HEK293 (cell line): ENCODE measurements around the gene CASP2.

Experiments
- CTCF ChIA-PET: fragments of 350-600 bp; formaldehyde crosslinking; extraction: SDS; loops from one replicate; lab custom pipeline; 2021; ENCODE audit warnings: antibody characterized with exemption; lab: Yijun Ruan, JAX
- POLR2A ChIA-PET: fragments of 300-600 bp; formaldehyde crosslinking; extraction: SDS; loops from one replicate; lab custom pipeline; 2020; ENCODE audit warnings: antibody characterized with exemption, inconsistent platforms; lab: Yijun Ruan, JAX
- H3K27ac ChIP-seq: fragments of 200-500 bp; sonication (Bioruptor generic); 2 replicates; pipeline ENCODE4 v1.5.1; 2014; ENCODE audit warnings: low read depth, low read length, control low read depth, inconsistent platforms; ENCODE audit errors: extremely low read depth
- H3K36me3 ChIP-seq, 2 experiments: fragments of 200-500 bp in 1 of 2; sonication (Bioruptor generic) in 1 of 2; 1 replicate in 1 of 2; 2 replicates in 1 of 2; pipeline ENCODE4 v1.5.1; 2014 to 2017; ENCODE audit warnings: inconsistent platforms in 2 of 2, low read length in 2 of 2; ENCODE audit not compliant: control insufficient read depth in 2 of 2, insufficient read depth in 1 of 2
- H3K4me1 ChIP-seq: fragments of 200-500 bp; sonication (Bioruptor generic); 2 replicates; pipeline ENCODE4 v1.5.1; 2014; ENCODE audit warnings: mild to moderate bottlenecking, low read length, inconsistent platforms; ENCODE audit not compliant: control insufficient read depth, insufficient read depth
- H3K4me3 ChIP-seq: 2 replicates; pipeline ENCODE4 v1.5.1; 2011; ENCODE audit warnings: low read depth, mild to moderate bottlenecking, control low read depth, low read length, moderate library complexity
- H3K9me3 ChIP-seq: fragments of 200-500 bp; sonication (Bioruptor generic); 2 replicates; pipeline ENCODE4 v1.5.1; 2014; ENCODE audit warnings: low read depth, low read length, inconsistent platforms; ENCODE audit not compliant: control insufficient read depth, insufficient read depth
- FEZF1 ChIP-seq: fragments of 450-650 bp; formaldehyde crosslinking; IDR thresholded peaks from 2 replicates; pipeline ENCODE4 v1.5.1; 2016; ENCODE audit warnings: missing biosample characterization, missing genetic modification characterization
- IKZF3 ChIP-seq: fragments of 450-650 bp; IDR thresholded peaks from 2 replicates; pipeline ENCODE4 v1.5.0; 2018; ENCODE audit warnings: missing biosample characterization, mild to moderate bottlenecking, missing genetic modification characterization, moderate library complexity
- KLF17 ChIP-seq: fragments of 450-650 bp; formaldehyde crosslinking; IDR thresholded peaks from 2 replicates; pipeline ENCODE4 v1.5.1; 2016; ENCODE audit warnings: missing biosample characterization, missing genetic modification characterization
- PRDM4 ChIP-seq: fragments of 450-650 bp; formaldehyde crosslinking; IDR thresholded peaks from 2 replicates; pipeline ENCODE4 v1.5.1; 2017; ENCODE audit warnings: missing biosample characterization, missing genetic modification characterization
- PRDM6 ChIP-seq: fragments of 450-650 bp; formaldehyde crosslinking; IDR thresholded peaks from 2 replicates; pipeline ENCODE4 v1.5.1; 2017; ENCODE audit warnings: missing biosample characterization, missing genetic modification characterization
- RBAK ChIP-seq: fragments of 450-650 bp; formaldehyde crosslinking; IDR thresholded peaks from 2 replicates; pipeline ENCODE4 v1.5.1; 2016; ENCODE audit warnings: missing biosample characterization, missing genetic modification characterization
- REPIN1 ChIP-seq: fragments of 450-650 bp; formaldehyde crosslinking; IDR thresholded peaks from 2 replicates; pipeline ENCODE4 v1.5.1; 2017; ENCODE audit warnings: missing biosample characterization, missing genetic modification characterization, low read depth
- SCRT2 ChIP-seq: fragments of 450-650 bp; formaldehyde crosslinking; IDR thresholded peaks from 2 replicates; pipeline ENCODE4 v1.5.1; 2016; ENCODE audit warnings: missing biosample characterization, missing genetic modification characterization
- SETDB1 ChIP-seq: IDR thresholded peaks from one replicate; pipeline ENCODE4 v1.6.1; 2017; ENCODE audit warnings: mild to moderate bottlenecking, low read length, moderate library complexity, mixed read lengths; ENCODE audit not compliant: insufficient read length
- SP7 ChIP-seq: fragments of 450-650 bp; formaldehyde crosslinking; IDR thresholded peaks from 2 replicates; pipeline ENCODE4 v1.5.1; 2016; ENCODE audit warnings: missing biosample characterization, missing genetic modification characterization
- TRIM28 ChIP-seq: IDR thresholded peaks from 2 replicates; pipeline ENCODE4 v1.6.1; 2011; ENCODE audit warnings: low read length, control low read depth, borderline replicate concordance
- YY2 ChIP-seq: fragments of 450-650 bp; formaldehyde crosslinking; IDR thresholded peaks from 2 replicates; pipeline ENCODE4 v1.5.1; 2016; ENCODE audit warnings: missing biosample characterization, missing genetic modification characterization
- ZBTB20 ChIP-seq: fragments of 450-650 bp; formaldehyde crosslinking; IDR thresholded peaks from 2 replicates; pipeline ENCODE4 v1.5.1; 2016; ENCODE audit warnings: missing biosample characterization, missing genetic modification characterization
- ZFHX2 ChIP-seq: fragments of 450-650 bp; formaldehyde crosslinking; conservative IDR thresholded peaks from 2 replicates; pipeline ENCODE4 v1.5.1; 2016; ENCODE audit warnings: missing biosample characterization, missing genetic modification characterization
- ZFP41 ChIP-seq: fragments of 450-650 bp; formaldehyde crosslinking; IDR thresholded peaks from 2 replicates; pipeline ENCODE4 v1.5.1; 2016; ENCODE audit warnings: missing biosample characterization, missing genetic modification characterization, borderline replicate concordance
- ZNF26 ChIP-seq: fragments of 450-650 bp; formaldehyde crosslinking; IDR thresholded peaks from 2 replicates; pipeline ENCODE4 v1.5.1; 2016; ENCODE audit warnings: missing biosample characterization, missing genetic modification characterization
- ZNF266 ChIP-seq: fragments of 450-650 bp; formaldehyde crosslinking; IDR thresholded peaks from 2 replicates; pipeline ENCODE4 v1.5.1; 2016; ENCODE audit warnings: missing biosample characterization, missing genetic modification characterization, low read depth
- ZNF366 ChIP-seq: fragments of 450-650 bp; formaldehyde crosslinking; conservative IDR thresholded peaks from 2 replicates; pipeline ENCODE4 v1.5.1; 2016; ENCODE audit warnings: missing biosample characterization, missing genetic modification characterization
- ZNF610 ChIP-seq: fragments of 450-650 bp; formaldehyde crosslinking; IDR thresholded peaks from 2 replicates; pipeline ENCODE4 v1.5.1; 2016; ENCODE audit warnings: missing biosample characterization, missing genetic modification characterization, borderline replicate concordance
- ZNF623 ChIP-seq: fragments of 450-650 bp; formaldehyde crosslinking; IDR thresholded peaks from 2 replicates; pipeline ENCODE4 v1.5.1; 2016; ENCODE audit warnings: missing biosample characterization, missing genetic modification characterization
- ZNF654 ChIP-seq: fragments of 450-650 bp; formaldehyde crosslinking; IDR thresholded peaks from 2 replicates; pipeline ENCODE4 v1.5.1; 2016; ENCODE audit warnings: low read depth, missing biosample characterization, missing genetic modification characterization
- ZNF658 ChIP-seq: fragments of 450-650 bp; formaldehyde crosslinking; IDR thresholded peaks from 2 replicates; pipeline ENCODE4; 2016; ENCODE audit warnings: missing biosample characterization, missing genetic modification characterization
- ZNF776 ChIP-seq: fragments of 450-650 bp; formaldehyde crosslinking; IDR thresholded peaks from 2 replicates; pipeline ENCODE4 v1.5.0; 2017; ENCODE audit warnings: missing biosample characterization, missing genetic modification characterization, borderline replicate concordance
- ZNF791 ChIP-seq: fragments of 450-650 bp; formaldehyde crosslinking; IDR thresholded peaks from 2 replicates; pipeline ENCODE4 v1.5.1; 2016; ENCODE audit warnings: missing biosample characterization, missing genetic modification characterization
- ZSCAN5A ChIP-seq: fragments of 450-650 bp; formaldehyde crosslinking; IDR thresholded peaks from 2 replicates; pipeline ENCODE4 v1.5.1; 2016; ENCODE audit warnings: missing biosample characterization, missing genetic modification characterization

Gene CASP2

GRCh38 chr7:143244321-143244720 lies 43.8 kb upstream of the CASP2 start:
- H3K36me3 ChIP-seq, result no peaks in the 10 kb centered on the region
- no peak overlapping the region for H3K27ac ChIP-seq
- H3K4me1 ChIP-seq, result no peaks in the 10 kb centered on the region
- ChIA-PET POLR2A (no interaction called here), CTCF (no interaction called here)
- H3K9me3 ChIP-seq, result no peaks in the 10 kb centered on the region
- no peak for TF ChIP-seq ZFHX2
- no peak for TF ChIP-seq RBAK
- TF ChIP-seq ZNF776 (tag by site-specific recombination), result no peak
- TF ChIP-seq ZNF610 (tag by site-specific recombination), result no peak
- no peak for TF ChIP-seq ZNF658 (tag by site-specific recombination)
- TF ChIP-seq ZSCAN5A (tag by site-specific recombination), result no peak
- TF ChIP-seq IKZF3 (tag by site-specific recombination), result no peak
- TF ChIP-seq SP7, result no peak
- no peak for TF ChIP-seq SETDB1
- TF ChIP-seq YY2 (tag by site-specific recombination), result no peak
- no peak for TF ChIP-seq ZNF791
- no peak for TF ChIP-seq SCRT2 (tag by site-specific recombination)
- TF ChIP-seq ZFP41 (tag by site-specific recombination), result no peak
- no peak for TF ChIP-seq ZNF366 (tag by site-specific recombination)
- no peak overlapping the region for H3K4me3 ChIP-seq

- ChIA-PET CTCF (interaction anchor here (0.8 kb wide), 1 partner anchor 60 kb away, joined by 6 read pairs; no protein-coding TSS in a partner anchor), POLR2A (no interaction called here)
- H3K4me3 ChIP-seq, result no peak overlapping the region
- no peaks in the 10 kb centered on the region for H3K4me1 ChIP-seq
- no peaks in the 10 kb centered on the region for H3K36me3 ChIP-seq
- H3K27ac ChIP-seq, result no peak overlapping the region
- TF ChIP-seq PRDM4 (tag by site-specific recombination), result no peak
- TF ChIP-seq ZNF654 (tag by site-specific recombination), result no peak
- no peak for TF ChIP-seq REPIN1 (tag by site-specific recombination)
- TF ChIP-seq FEZF1 (tag by site-specific recombination), result no peak
- no peak for TF ChIP-seq KLF17 (tag by site-specific recombination)
- 0 out of 2 replicates have a peak, but pooled peaks have one; percentile 16 for TF ChIP-seq ZNF266 (tag by site-specific recombination)
- TF ChIP-seq ZNF623, result no peak
- TF ChIP-seq ZBTB20 (tag by site-specific recombination), result no peak
- no peak for TF ChIP-seq RBAK
- TF ChIP-seq ZNF26 (tag by site-specific recombination), result no peak
- peak; percentile 67; the same call in 1 of the 2 replicates for TF ChIP-seq PRDM6 (tag by site-specific recombination)
- TF ChIP-seq TRIM28, result no peak
- no peaks in the 10 kb centered on the region for H3K9me3 ChIP-seq
Observed at GRCh38 chr7:143245123-143245522, 43.0 kb upstream of the CASP2 start.
